Pons (tissue), 1 donor: ENCODE measurements around the gene INTS3.
A peak's percentile ranks its signal among the peaks of the same experiment; 100 is the strongest.

ENCODE experiments used
- DNase-seq: peaks from one replicate; pipeline ENCODE4 v3.0.0-alpha.2; 2016; ENCODE audit warnings: low spot score

INTS3 gene

DNA sequence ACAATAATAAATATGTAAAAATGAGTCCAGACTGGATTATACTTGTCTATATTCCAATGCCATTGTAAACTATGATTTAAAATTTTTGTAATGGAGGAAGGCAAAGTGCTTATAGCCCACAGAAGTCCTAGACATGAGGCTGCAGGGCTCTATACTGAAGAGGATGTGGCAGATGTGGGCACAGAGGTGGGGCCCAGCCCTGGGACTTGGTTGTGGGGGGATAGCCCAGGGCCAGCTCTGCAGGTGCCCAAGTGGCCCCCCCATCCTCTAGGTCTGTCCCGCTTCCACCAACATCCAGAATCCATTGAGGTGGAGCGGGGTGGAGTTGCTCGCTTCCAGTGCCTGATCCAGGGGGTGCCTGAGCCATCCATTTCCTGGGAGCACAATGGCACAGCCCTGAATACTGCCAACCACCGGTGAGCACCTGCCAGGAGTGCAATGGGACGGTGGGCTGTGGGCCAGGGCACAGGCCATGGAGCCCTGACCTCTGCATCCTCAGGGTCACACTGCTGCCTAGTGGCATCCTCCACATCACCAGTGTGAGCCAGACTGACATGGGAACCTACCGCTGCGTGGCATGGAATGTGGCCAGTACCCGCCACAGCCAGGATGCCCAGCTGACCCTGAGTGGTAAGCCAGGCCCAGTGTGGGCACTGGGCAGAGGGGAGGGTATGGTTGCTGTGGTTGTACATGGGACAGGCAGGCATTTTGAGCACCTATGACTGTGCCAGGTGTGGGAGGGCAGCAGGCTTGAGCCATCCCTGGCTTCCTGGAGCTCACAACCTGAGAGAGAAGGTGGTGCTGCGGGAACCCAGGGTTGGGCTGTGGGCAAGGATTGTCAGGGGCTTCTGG lies 68.3 kb downstream of the INTS3 start:
- DNase-seq = no peak

- peak; percentile 74 for DNase-seq
These were observed 69.2 kb downstream of the INTS3 start for GRCh38 chr1:153796786-153797659.

- DNase-seq = no peak
These were observed 70.6 kb downstream of the INTS3 start for GRCh38 chr1:153798468-153798780.

- DNase-seq = no peak
These were observed 71.2 kb downstream of the INTS3 start for GRCh38 chr1:153799016-153799415.

- no peak for DNase-seq
These were observed 72.0 kb downstream of the INTS3 start for GRCh38 chr1:153799566-153800465.

DNA sequence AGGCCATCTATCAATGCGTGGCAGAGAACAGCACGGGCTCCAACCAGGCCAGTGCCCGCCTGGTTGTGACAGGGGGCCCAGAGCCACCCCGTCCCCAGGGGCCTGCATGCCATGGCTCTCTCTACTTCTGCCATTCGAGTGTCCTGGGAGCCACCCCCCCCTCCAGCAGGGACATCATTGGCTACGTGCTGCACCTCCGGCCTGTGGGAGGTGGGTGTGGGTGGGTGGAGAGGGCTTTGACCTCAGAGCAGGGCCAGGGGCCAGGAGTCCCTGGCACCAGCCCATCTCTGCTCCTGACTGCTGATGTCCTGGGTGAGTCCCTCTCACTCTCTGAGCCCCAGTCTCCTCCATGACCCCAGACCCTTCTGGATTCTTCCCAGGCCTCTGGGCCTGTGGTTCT lies 72.7 kb downstream of the INTS3 start:
- no peak for DNase-seq

- no peak for DNase-seq
These were observed 73.3 kb downstream of the INTS3 start for GRCh38 chr1:153801028-153801625.

GRCh38 chr1:153801786-153802697 lies 74.2 kb downstream of the INTS3 start:
- no peak for DNase-seq

DNA sequence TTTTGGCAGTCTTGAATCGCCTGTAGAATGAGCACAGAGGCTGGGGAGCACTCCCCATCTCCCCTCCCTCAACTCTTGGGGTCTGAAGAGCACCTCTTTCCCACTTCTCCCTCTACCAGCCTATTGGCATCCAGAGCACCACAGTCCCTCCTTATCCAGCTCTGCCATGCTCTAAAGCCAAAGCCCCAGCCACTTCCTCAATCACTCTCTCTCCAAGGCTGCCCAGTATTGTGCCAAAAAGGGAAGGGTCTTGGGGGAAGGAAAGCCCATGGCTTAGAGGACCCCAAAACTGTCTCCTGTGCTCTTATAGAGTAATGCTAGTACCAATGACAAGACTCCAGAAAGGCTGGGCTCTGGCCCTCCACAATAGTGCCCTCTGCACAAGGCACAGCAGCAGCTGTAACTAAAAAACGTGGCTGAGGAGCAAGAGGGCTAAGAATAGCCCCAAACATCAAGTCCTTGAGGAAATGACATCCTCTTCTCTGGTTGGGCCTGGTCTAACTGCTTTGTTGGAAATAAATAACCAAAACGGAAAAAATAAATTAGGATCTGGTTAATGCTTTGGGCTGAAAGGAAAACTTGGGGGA lies 75.7 kb downstream of the INTS3 start:
- no peak for DNase-seq

- DNase-seq = no peak
These were observed 76.3 kb downstream of the INTS3 start for GRCh38 chr1:153804112-153804511.

GRCh38 chr1:153805042-153805745 lies 77.3 kb downstream of the INTS3 start:
- peak; percentile 54 for DNase-seq

DNA sequence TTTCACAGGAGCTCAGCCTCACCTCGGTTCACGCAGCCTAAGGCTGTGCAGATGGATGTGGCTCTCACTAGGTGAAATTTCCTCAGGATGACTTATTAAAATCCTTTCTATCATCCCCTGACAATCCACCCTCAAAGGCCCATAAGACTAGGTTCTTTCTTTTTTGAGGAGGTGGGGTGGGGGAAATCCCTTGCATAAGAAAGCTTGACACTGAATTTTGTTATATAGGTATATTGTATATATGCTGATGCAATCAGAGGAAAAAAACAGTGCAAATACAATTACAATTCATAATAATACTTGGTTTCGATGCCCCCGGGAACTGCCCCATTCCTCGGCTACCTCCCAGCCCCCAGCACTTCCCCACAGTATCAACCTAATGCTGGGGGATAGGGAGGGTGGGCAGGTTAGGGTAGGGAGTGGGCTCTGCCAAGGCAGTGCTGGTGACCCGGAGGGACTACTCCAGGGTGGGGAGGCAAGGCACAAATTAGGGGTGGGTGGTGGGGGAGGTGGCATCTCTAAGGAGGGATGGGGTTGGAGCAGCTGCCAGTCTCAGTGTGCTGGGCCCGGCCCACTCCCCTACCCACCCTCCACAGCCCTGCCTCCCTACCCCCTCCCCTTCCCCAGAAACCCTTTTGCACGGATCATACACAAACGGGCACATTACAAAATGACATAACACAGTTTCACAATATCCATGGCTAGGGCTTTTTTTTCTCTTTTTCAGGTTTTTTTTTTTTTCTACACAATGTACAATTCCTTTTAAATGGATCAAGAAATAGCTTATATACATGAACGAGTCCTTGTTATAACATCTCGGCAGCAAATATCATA lies 78.3 kb downstream of the INTS3 start:
- DNase-seq = no peak

GRCh38 chr1:153816283-153816889 lies 88.5 kb downstream of the INTS3 start:
- DNase-seq = no peak

DNA sequence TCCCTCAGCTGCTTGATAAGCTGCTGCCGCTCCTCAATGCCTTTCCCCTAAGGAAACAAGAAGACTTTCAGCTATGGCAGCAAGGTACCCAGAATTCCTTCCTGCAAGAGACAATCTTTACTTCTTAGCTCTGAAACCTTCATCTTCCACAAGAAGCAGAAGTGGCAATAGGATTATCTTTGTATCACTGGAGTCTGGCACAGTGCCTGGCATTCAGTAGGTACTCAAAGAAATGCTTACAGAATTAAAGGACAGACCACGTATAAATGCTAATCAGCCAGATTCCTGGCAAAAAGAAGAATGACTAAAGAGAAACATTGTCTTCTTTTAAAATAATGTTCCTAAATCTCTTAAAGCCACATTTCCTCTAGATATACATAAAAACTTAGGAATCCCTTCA lies 91.0 kb downstream of the INTS3 start:
- no peak for DNase-seq
